IMR-90 (cell line): ENCODE data around the gene ROS1. TPM values are rescaled to one million over a fixed set of nuclear protein-coding genes. Genes with fewer than 3 reads are reported as not detected.

ENCODE experiments used
- ATAC-seq: fragments of 200-7000 bp; cut with Tn5 transposase; 2 replicates; pipeline ENCODE4 v1.9.1; 2020; ENCODE audit warnings: low read depth, mild to moderate bottlenecking, moderate library complexity
- BruUV-seq: library from RNA; stranded (reverse); fragments of 400-500 nt; replicated peaks from 2 replicates; lab custom pipeline; 2021; lab: Mats Ljungman, UMichigan
- CTCF ChIA-PET: fragments of 300-600 bp; formaldehyde crosslinking; extraction: SDS; loops from one replicate; lab custom pipeline; 2021; ENCODE audit warnings: antibody characterized with exemption; lab: Yijun Ruan, JAX
- POLR2A ChIA-PET: fragments of 300-600 bp; sonication (Branson Sonifier 250); formaldehyde crosslinking; loops from one replicate; lab custom pipeline; 2022; ENCODE audit warnings: antibody characterized with exemption; ENCODE audit not compliant: unreplicated experiment; lab: Charles Lee
- DNase-seq: peaks from one replicate; pipeline ENCODE4 v3.0.0; 2013
- H2AFZ ChIP-seq: replicated peaks from 2 replicates; pipeline ENCODE3; 2013; ENCODE audit warnings: low read length, mild to moderate bottlenecking; ENCODE audit not compliant: poor library complexity
- H2AK5ac ChIP-seq: 2 replicates; pipeline ENCODE4 v1.6.1; 2013; ENCODE audit warnings: low read depth, low read length, inconsistent platforms
- H2AK9ac ChIP-seq: replicated peaks from 2 replicates; pipeline ENCODE3; 2013; ENCODE audit warnings: mild to moderate bottlenecking, low read depth, low read length, moderate library complexity; ENCODE audit not compliant: poor library complexity
- H2BK120ac ChIP-seq: 2 replicates; pipeline ENCODE4 v1.6.1; 2013; ENCODE audit warnings: low read depth, low read length, inconsistent platforms
- H2BK15ac ChIP-seq: 3 replicates; pipeline ENCODE4 v1.6.1; 2013; ENCODE audit warnings: low read depth, low read length, inconsistent platforms
- H2BK20ac ChIP-seq: 2 replicates; pipeline ENCODE4 v1.6.1; 2013; ENCODE audit warnings: low read depth, mild to moderate bottlenecking, inconsistent platforms, low read length, moderate library complexity
- H2BK5ac ChIP-seq: 2 replicates; pipeline ENCODE4 v1.6.1; 2013; ENCODE audit warnings: mild to moderate bottlenecking, low read depth, low read length, inconsistent platforms; ENCODE audit not compliant: poor library complexity, severe bottlenecking
- H3K14ac ChIP-seq: replicated peaks from 2 replicates; pipeline ENCODE4 v1.6.1; 2013; ENCODE audit warnings: low read depth, low read length, inconsistent platforms
- H3K18ac ChIP-seq: 2 replicates; pipeline ENCODE4 v1.6.1; 2013; ENCODE audit warnings: low read depth, low read length, control low read depth
- H3K23ac ChIP-seq: 2 replicates; pipeline ENCODE4 v1.6.1; 2013; ENCODE audit warnings: low read depth, low read length, inconsistent platforms
- H3K27ac ChIP-seq: 2 replicates; pipeline ENCODE4 v1.5.1; 2013; ENCODE audit warnings: mild to moderate bottlenecking, control low read depth, low read length; ENCODE audit not compliant: insufficient read depth
- H3K27me3 ChIP-seq: 2 replicates; pipeline ENCODE4 v1.6.1; 2013; ENCODE audit warnings: low read length; ENCODE audit not compliant: control insufficient read depth, insufficient read depth
- H3K36me3 ChIP-seq: 2 replicates; pipeline ENCODE4 v1.6.1; 2013; ENCODE audit warnings: low read length, mixed read lengths; ENCODE audit not compliant: control insufficient read depth, insufficient read depth
- H3K4ac ChIP-seq: 2 replicates; pipeline ENCODE4 v1.6.1; 2013; ENCODE audit warnings: low read depth, low read length, inconsistent platforms
- H3K4me1 ChIP-seq: 2 replicates; pipeline ENCODE4 v1.6.1; 2013; ENCODE audit warnings: low read length, mixed read lengths; ENCODE audit not compliant: control insufficient read depth, insufficient read depth
- H3K4me2 ChIP-seq: 2 replicates; pipeline ENCODE4 v1.6.1; 2013; ENCODE audit warnings: low read depth, mild to moderate bottlenecking, control low read depth, low read length, moderate library complexity
- H3K4me3 ChIP-seq: 2 replicates; pipeline ENCODE4 v1.5.1; 2013; ENCODE audit warnings: low read depth, mild to moderate bottlenecking, control low read depth, low read length, moderate library complexity; ENCODE audit not compliant: insufficient read depth
- H3K56ac ChIP-seq: 2 replicates; pipeline ENCODE4 v1.6.1; 2013; ENCODE audit warnings: low read length, inconsistent platforms; ENCODE audit not compliant: insufficient read depth; ENCODE audit errors: extremely low read depth
- H3K79me1 ChIP-seq, 2 experiments: 2 replicates each; pipeline ENCODE4 v1.6.1; 2013; ENCODE audit warnings: low read length in 2 of 2, inconsistent platforms in 1 of 2, low read depth in 1 of 2
- H3K9ac ChIP-seq: 2 replicates; pipeline ENCODE4 v1.6.1; 2013; ENCODE audit warnings: low read depth, low read length, control low read depth
- H3K9me1 ChIP-seq: 2 replicates; pipeline ENCODE4 v1.6.1; 2013; ENCODE audit warnings: low read length, inconsistent platforms; ENCODE audit not compliant: insufficient read depth
- H3K9me3 ChIP-seq: 2 replicates; pipeline ENCODE4 v1.6.1; 2013; ENCODE audit warnings: low read length; ENCODE audit not compliant: control insufficient read depth, insufficient read depth
- H4K20me1 ChIP-seq: 2 replicates; pipeline ENCODE4 v1.6.1; 2013; ENCODE audit warnings: low read length, inconsistent platforms; ENCODE audit not compliant: insufficient read depth
- H4K5ac ChIP-seq: 2 replicates; pipeline ENCODE4 v1.6.1; 2013; ENCODE audit warnings: mild to moderate bottlenecking, low read depth, low read length, control low read depth
- H4K8ac ChIP-seq, 2 experiments: 2 replicates each; pipeline ENCODE4 v1.6.1; 2013; ENCODE audit warnings: low read depth in 2 of 2, low read length in 2 of 2, control low read depth in 1 of 2, inconsistent platforms in 1 of 2
- H4K91ac ChIP-seq: 2 replicates; pipeline ENCODE4 v1.6.1; 2013; ENCODE audit warnings: low read depth, low read length, inconsistent platforms; ENCODE audit not compliant: insufficient read depth
- CHD1 ChIP-seq: IDR thresholded peaks from 2 replicates; pipeline ENCODE4 v1.6.1; 2012; ENCODE audit warnings: low read depth, low read length, improper control_type of control experiment
- CTCF ChIP-seq: conservative IDR thresholded peaks from 2 replicates; pipeline ENCODE4 v1.5.1; 2012; ENCODE audit warnings: mild to moderate bottlenecking, low read depth, low read length, improper control_type of control experiment
- ELK1 ChIP-seq: fragments of 150-350 bp; IDR thresholded peaks from 2 replicates; pipeline ENCODE4 v1.6.1; 2016; ENCODE audit warnings: low read depth, mild to moderate bottlenecking, low read length, moderate library complexity, borderline replicate concordance
- MAFK ChIP-seq: IDR thresholded peaks from 2 replicates; pipeline ENCODE4 v1.6.1; 2012; ENCODE audit warnings: low read depth, low read length, improper control_type of control experiment
- MAZ ChIP-seq: IDR thresholded peaks from 2 replicates; pipeline ENCODE4 v1.6.1; 2012; ENCODE audit warnings: low read depth, mild to moderate bottlenecking, low read length, improper control_type of control experiment, moderate library complexity, borderline replicate concordance
- MXI1 ChIP-seq: IDR thresholded peaks from 2 replicates; pipeline ENCODE4 v1.6.1; 2012; ENCODE audit warnings: low read depth, mild to moderate bottlenecking, low read length, moderate library complexity, borderline replicate concordance
- NFE2L2 ChIP-seq: fragments of 150-350 bp; IDR thresholded peaks from 2 replicates; pipeline ENCODE4 v1.6.1; 2016; ENCODE audit warnings: low read depth, mild to moderate bottlenecking, low read length
- POLR2A ChIP-seq: IDR thresholded peaks from 2 replicates; pipeline ENCODE4 v1.6.1; 2012; ENCODE audit warnings: mild to moderate bottlenecking, low read depth, low read length
- RAD21 ChIP-seq: IDR thresholded peaks from 2 replicates; pipeline ENCODE4 v1.6.1; 2012; ENCODE audit warnings: low read length, improper control_type of control experiment
- RCOR1 ChIP-seq: IDR thresholded peaks from 2 replicates; pipeline ENCODE4 v1.6.1; 2012; ENCODE audit warnings: mild to moderate bottlenecking, low read length, improper control_type of control experiment; ENCODE audit not compliant: insufficient replicate concordance
- RFX5 ChIP-seq: IDR thresholded peaks from 2 replicates; pipeline ENCODE4 v1.8.0; 2012; ENCODE audit warnings: low read depth, mild to moderate bottlenecking, low read length, moderate library complexity
- USF2 ChIP-seq: fragments of 150-350 bp; IDR thresholded peaks from 2 replicates; pipeline ENCODE4 v1.6.1; 2017; ENCODE audit warnings: mild to moderate bottlenecking, antibody characterized with exemption, low read length, low read depth
- dilution Hi-C: fragments of 300-500 bp; cut with HindIII; formaldehyde crosslinking; loops from one replicate; pipeline ENCODE4 v1.14.3; 2018; ENCODE audit warnings: low sequenced_read_pairs; ENCODE audit not compliant: unreplicated experiment
- in situ Hi-C: fragments of 300-500 bp; cut with MboI; formaldehyde crosslinking; loops from 3 replicates; pipeline ENCODE4 v1.14.3; 2019; ENCODE audit warnings: low sequenced_read_pairs, inconsistent platforms, mixed read lengths
- intact Hi-C: fragments of 100-400 bp; cut with micrococcal nuclease; formaldehyde crosslinking; loops from 2 replicates; pipeline ENCODE4 v1.10.0; 2022
- polyA plus RNA-seq, 3 experiments: library from polyadenylated mRNA; depleted of rRNA; stranded (reverse); fragments of >200 nt; gene quantifications; 2 replicates each; pipeline ENCODE4 v1.2.3, GENCODE V29; 2012; ENCODE audit warnings: low replicate concordance in 1 of 3
- total RNA-seq: library from RNA; depleted of rRNA; stranded (reverse); fragments of >200 nt; gene quantifications from 2 replicates; pipeline ENCODE4 v1.2.3, GENCODE V29; 2012

The ROS1 gene
- total and polyA plus RNA-seq, 2 of the 4 experiments (the other 2 are of a cell fraction), result under 0.01 to 0.03 TPM

GRCh38 chr6:117375446-117375845 lies 50.3 kb downstream of the ROS1 start:
- POLR2A ChIA-PET, result no interaction called here
- no peaks in the 10 kb centered on the region for H4K20me1 ChIP-seq
- no peak for TF ChIP-seq RAD21
- TF ChIP-seq USF2, result no peak
- TF ChIP-seq RFX5, result no peak
- no peak for TF ChIP-seq NFE2L2
- no peak for TF ChIP-seq CTCF
- no peak for TF ChIP-seq MXI1
- TF ChIP-seq ELK1, result no peak
- no peak for TF ChIP-seq RCOR1
- TF ChIP-seq POLR2A, result no peak
- TF ChIP-seq CHD1, result no peak
- TF ChIP-seq MAFK, result no peak
- TF ChIP-seq MAZ, result no peak
- no peak for ATAC-seq
- H2BK120ac ChIP-seq, result no peak overlapping the region
- no peak overlapping the region for H2AK9ac ChIP-seq
- H4K8ac ChIP-seq, result no peak overlapping the region
- H3K4me2 ChIP-seq, result no peak overlapping the region
- no peak overlapping the region for H3K4ac ChIP-seq
- no peak overlapping the region for H3K4me3 ChIP-seq
- no peak overlapping the region for H2BK5ac ChIP-seq
- H3K23ac ChIP-seq, result no peak overlapping the region
- no peaks in the 10 kb centered on the region for H3K79me1 ChIP-seq
- H4K5ac ChIP-seq, result no peak overlapping the region
- DNase-seq, result no peak
- intact Hi-C loops, result no loop called here
- no peaks in the 10 kb centered on the region for H3K27me3 ChIP-seq
- H3K36me3 ChIP-seq, result no peaks in the 10 kb centered on the region
- H2AK5ac ChIP-seq, result no peak overlapping the region
- H3K56ac ChIP-seq, result no peak overlapping the region
- no peak overlapping the region for H2BK20ac ChIP-seq
- in situ Hi-C loops, result no loop called here
- BruUV-seq, result no TSS peak
- no peaks in the 10 kb centered on the region for H3K9me3 ChIP-seq
- H3K9me1 ChIP-seq, result no peaks in the 10 kb centered on the region
- no peaks in the 10 kb centered on the region for H3K4me1 ChIP-seq
- no peak overlapping the region for H4K91ac ChIP-seq
- dilution Hi-C loops, result no loop called here
- H2AFZ ChIP-seq, result no peak overlapping the region
- no peak overlapping the region for H3K14ac ChIP-seq
- no peak overlapping the region for H3K18ac ChIP-seq
- CTCF ChIA-PET, result no interaction called here
- H3K9ac ChIP-seq, result no peak overlapping the region
- no peak overlapping the region for H3K27ac ChIP-seq
- no peak overlapping the region for H2BK15ac ChIP-seq
